ENCODE results near the gene SMYD2. TPM values are rescaled to one million over a fixed set of nuclear protein-coding genes. Genes with fewer than 3 reads are reported as not detected.

Gene SMYD2
- total RNA-seq, 1 donor from 2014 or later: 18.3 TPM

DNA sequence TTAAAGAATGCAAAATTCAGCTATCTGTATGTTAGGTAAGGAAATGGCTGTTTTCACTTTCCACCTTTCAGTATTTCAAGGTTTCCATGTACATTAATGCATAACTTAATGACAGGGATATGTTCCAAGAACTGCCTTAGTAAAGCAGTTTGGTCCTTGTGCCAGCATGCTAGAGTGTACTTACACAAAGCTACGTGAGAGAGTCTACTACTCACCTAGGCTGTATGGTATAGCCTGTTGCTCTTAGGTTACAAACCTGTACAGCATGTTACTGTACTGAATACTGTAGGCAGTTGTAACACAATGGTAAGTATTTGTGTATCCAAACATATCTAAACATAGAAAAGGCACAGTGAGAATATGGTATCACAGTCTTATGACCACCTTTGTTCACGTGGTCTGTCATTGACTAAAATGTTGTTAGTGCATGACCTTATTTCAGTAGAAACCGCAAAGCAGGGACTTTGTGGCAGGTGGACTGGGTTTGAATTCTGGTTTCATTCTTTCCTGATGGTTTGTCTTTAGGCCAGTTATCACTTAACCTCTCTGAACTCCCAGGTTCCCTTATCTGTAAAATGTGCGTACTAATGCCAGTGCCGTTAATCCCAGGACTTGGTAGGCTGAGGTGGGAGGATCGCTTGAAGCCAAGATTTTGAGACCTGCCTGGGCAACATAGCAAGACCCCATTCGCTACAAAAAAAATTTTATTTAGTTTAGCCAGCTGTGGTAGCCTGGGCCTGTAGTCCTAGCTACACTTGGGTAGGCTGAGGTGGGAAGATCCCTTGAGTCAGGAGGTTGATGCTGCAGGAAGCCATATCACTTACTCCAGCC, 4.9 kb downstream of the SMYD2 start:
- Mint-ChIP-seq H3K27me3 (no peaks in the 10 kb centered on the region), H3K4me1 (peaks cover 15% of the 10 kb centered on the region), H3K4me3 (no peak overlapping the region), H3K27ac (no peak overlapping the region), H3K36me3 (ENCODE audit: low read depth) (peaks cover 3% of the 10 kb centered on the region), H3K9me3 (no peaks in the 10 kb centered on the region)
- POLR2A ChIA-PET: no interaction called here
- CTCF ChIA-PET: no interaction called here
- intact Hi-C loops (cut with micrococcal nuclease): no loop called here
- ATAC-seq (ENCODE audit: low read depth) (no peak), DNase-seq (no peak)
- TF ChIP-seq, protein P1, sequence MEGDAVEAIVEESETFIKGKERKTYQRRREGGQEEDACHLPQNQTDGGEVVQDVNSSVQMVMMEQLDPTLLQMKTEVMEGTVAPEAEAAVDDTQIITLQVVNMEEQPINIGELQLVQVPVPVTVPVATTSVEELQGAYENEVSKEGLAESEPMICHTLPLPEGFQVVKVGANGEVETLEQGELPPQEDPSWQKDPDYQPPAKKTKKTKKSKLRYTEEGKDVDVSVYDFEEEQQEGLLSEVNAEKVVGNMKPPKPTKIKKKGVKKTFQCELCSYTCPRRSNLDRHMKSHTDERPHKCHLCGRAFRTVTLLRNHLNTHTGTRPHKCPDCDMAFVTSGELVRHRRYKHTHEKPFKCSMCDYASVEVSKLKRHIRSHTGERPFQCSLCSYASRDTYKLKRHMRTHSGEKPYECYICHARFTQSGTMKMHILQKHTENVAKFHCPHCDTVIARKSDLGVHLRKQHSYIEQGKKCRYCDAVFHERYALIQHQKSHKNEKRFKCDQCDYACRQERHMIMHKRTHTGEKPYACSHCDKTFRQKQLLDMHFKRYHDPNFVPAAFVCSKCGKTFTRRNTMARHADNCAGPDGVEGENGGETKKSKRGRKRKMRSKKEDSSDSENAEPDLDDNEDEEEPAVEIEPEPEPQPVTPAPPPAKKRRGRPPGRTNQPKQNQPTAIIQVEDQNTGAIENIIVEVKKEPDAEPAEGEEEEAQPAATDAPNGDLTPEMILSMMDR (IDR thresholded peaks at IDR 0.05): no peak

DNA sequence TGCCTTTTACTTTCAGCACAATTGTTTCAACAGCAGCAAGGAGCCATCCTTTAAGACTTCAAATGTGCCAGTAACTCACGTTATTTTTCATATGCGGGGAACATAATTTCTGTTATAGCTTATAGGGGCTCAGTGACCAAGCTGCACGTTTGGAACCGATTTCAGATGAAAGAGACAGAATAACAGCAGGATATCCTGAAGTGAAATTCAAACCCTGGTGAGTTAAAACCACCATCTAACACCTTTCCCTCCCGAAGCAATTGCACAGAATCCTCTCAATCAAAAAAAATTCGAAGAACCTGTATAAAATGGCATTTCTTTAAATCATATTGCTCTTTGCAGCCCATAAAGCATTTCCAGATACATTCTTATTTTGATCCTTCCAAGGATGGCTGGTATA, 6.9 kb downstream of the SMYD2 start:
- peaks cover 3% of the 10 kb centered on the region for H3K4me1 Mint-ChIP-seq
- ChIA-PET CTCF (interaction anchor here (1.6 kb wide), 1 partner anchor 41 kb away, joined by 3 read pairs; no protein-coding TSS in a partner anchor), POLR2A (no interaction called here)
- DNase-seq (no peak), ATAC-seq (ENCODE audit: low read depth) (no peak)
- no peaks in the 10 kb centered on the region for H3K27me3 Mint-ChIP-seq
- H3K9me3 Mint-ChIP-seq: no peaks in the 10 kb centered on the region
- intact Hi-C loops (cut with micrococcal nuclease): no loop called here
- peaks cover 3% of the 10 kb centered on the region for H3K36me3 Mint-ChIP-seq (ENCODE audit: low read depth)
- H3K27ac Mint-ChIP-seq: no peak overlapping the region
- TF ChIP-seq, protein P1 (IDR thresholded peaks at IDR 0.05): no peak
- no peak overlapping the region for H3K4me3 Mint-ChIP-seq

DNA sequence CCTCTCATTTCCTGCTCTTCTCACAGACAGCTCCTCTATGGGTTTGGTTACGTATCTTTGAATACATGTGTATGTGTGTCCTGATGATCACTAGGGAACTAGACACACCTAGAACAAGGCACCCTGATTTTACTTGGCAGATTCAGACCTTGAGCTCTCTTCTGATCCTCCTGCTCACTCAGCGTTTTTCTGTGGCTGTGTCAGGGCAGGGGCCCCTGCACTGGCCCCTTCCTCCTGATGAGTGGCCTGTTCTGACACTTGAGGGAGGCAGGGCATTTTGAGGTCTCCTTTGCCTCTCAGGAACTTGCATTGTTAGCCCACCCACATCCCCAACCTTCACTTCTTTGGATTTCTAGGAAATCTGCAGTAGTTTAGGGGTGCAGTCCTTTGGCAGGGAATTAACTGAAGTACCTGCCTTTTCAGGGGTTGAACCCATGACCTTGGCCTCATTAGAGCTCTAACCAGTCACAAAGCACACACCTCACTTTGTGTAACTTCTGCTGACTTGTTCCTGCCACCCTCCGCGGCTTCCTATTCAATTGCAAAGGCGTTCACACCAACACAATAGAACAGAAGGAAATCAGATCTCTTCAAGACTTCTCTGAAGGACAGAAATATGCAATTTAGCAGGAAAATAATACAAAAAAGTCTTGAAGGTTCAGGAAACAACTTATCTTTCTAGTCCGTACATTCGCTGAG, 8.8 kb downstream of the SMYD2 start:
- ATAC-seq (ENCODE audit: low read depth): no peak
- DNase-seq: no peak
- no peak overlapping the region for H3K4me3 Mint-ChIP-seq
- H3K4me1 Mint-ChIP-seq: no peaks in the 10 kb centered on the region
- no peaks in the 10 kb centered on the region for H3K9me3 Mint-ChIP-seq
- no peaks in the 10 kb centered on the region for H3K27me3 Mint-ChIP-seq
- POLR2A ChIA-PET: no interaction called here
- no peak overlapping the region for H3K27ac Mint-ChIP-seq
- CTCF ChIA-PET: interaction anchor here (1.6 to 1.9 kb wide), 2 partner anchors 28 to 39 kb away, joined by 3 to 6 read pairs; no protein-coding TSS in a partner anchor
- TF ChIP-seq, protein P1 (IDR thresholded peaks at IDR 0.05): no peak
- peaks cover 3% of the 10 kb centered on the region for H3K36me3 Mint-ChIP-seq (ENCODE audit: low read depth)
- intact Hi-C loops (cut with micrococcal nuclease): no loop called here

DNA sequence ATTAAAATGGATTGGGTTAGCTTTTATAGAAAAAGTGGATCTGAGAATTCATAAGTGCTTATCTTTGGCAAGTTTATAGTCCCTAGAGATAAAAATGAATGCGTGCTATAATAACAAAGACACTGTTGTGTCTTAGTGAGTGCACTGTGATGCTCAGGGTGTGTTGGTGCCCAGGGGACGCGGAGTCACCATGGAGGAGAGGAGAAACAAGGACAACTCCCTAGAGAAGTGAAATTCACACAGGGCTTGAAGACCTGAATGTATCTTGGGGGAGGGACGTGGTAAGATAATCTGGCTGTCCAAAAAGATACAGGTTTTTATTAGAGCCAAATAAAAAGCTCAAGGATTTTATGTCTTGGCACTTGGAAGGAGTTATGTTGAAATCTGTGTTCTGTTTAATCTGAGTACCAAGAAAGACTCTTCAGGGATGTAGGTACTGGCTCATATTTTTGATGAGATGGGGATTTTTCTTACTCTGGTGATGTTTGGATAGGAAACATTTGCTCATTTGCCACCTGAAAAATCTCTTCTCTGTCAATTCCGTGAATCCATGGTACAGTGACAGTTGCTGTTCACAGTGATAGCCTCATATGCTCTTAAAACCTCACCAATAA, 9.6 kb downstream of the SMYD2 start:
- Mint-ChIP-seq H3K27ac (no peak overlapping the region), H3K27me3 (no peaks in the 10 kb centered on the region), H3K4me1 (no peaks in the 10 kb centered on the region), H3K36me3 (ENCODE audit: low read depth) (peaks cover 3% of the 10 kb centered on the region), H3K4me3 (no peak overlapping the region), H3K9me3 (no peaks in the 10 kb centered on the region)
- no peak for DNase-seq
- TF ChIP-seq, protein P1 (IDR thresholded peaks at IDR 0.05): no peak
- POLR2A ChIA-PET: no interaction called here
- no peak for ATAC-seq (ENCODE audit: low read depth)
- CTCF ChIA-PET: interaction anchor here (1.9 kb wide), 1 partner anchor 29 kb away, joined by 6 read pairs; no protein-coding TSS in a partner anchor
- intact Hi-C loops (cut with micrococcal nuclease): no loop called here

DNA sequence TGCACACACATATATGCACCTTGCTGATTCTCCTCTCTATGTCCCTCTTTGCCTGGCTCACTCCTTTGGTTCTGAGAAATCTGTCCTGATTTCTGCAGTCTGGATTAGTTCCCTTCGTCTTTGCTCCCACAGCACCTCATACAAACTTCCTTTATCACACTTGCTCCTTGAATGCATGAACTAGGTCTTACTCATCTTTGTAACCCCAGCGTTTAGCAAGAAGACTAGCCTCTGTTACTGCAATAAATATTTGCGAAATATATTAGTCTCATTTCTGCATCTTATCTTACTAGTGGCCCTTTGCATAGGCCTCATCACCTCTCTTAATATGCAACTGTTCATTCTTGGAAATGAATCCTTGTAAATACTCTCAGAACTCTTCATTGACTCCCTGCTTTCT, 11.4 kb downstream of the SMYD2 start:
- ATAC-seq (ENCODE audit: low read depth): no peak
- Mint-ChIP-seq H3K27me3 (no peaks in the 10 kb centered on the region), H3K9me3 (no peaks in the 10 kb centered on the region), H3K4me3 (no peak overlapping the region), H3K27ac (no peak overlapping the region), H3K4me1 (peaks cover 1% of the 10 kb centered on the region), H3K36me3 (ENCODE audit: low read depth) (peaks cover 5% of the 10 kb centered on the region)
- CTCF ChIA-PET: no interaction called here
- no peak for DNase-seq
- POLR2A ChIA-PET: no interaction called here
- TF ChIP-seq, protein P1 (IDR thresholded peaks at IDR 0.05): no peak
- intact Hi-C loops (cut with micrococcal nuclease): no loop called here

Measured in activated B cell treated with CpG ODN at 0.5 μM for 24 hours (primary cell).